HG03521 (cell line): ENCODE data around the gene PRDM16.

Experiments used
- ATAC-seq: cut with Tn5 transposase; IDR thresholded peaks from one replicate; pipeline ENCODE4 v1.9.1; 2021; ENCODE audit warnings: mild to moderate bottlenecking, moderate library complexity; ENCODE audit not compliant: unreplicated experiment

Gene PRDM16

DNA sequence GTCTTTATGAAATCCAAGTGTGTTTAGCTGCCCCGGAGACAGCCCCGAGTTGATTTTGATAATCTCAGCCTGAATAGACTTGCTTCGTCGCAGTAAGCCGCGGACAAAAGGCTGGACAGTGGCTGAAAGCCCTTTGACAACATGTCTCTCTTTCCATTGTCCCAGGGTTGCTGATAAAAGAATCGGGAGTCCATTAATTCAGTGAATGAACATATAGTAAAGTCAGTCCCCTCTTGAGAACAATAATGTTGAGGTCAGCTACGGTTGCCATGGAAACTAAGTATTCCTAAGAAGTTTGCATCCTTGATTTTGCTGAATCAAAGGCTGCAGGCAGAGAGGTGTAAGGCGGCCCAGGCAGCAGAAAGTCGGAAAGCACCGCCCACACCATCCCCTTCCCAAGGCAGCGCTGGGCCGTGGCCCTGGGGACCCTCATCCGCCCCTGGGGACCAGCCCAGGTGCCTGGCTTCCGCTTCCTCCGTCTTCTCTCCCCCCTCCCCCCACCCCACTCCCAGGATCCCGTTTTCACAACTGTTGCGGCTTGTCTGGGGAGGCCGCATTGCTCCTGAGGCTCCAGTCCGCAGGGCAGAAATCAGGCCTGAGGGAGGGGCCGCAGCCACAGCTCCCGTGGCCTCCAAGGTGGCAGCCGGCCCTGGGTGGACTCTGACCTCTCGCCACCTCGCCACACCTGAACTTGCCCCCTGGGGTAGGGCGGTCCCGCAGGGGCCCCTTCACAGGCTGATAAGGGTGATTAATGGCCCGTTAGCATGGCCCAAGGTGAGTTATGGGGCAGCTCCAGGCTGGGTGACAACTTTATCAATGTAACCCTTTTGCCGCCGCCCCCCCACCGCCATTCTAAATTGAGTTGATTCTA, 180.9 kb downstream of the PRDM16 start:
- ATAC-seq = no peak

GRCh38 chr1:3250624-3251023, 181.6 kb downstream of the PRDM16 start:
- ATAC-seq = no peak

DNA sequence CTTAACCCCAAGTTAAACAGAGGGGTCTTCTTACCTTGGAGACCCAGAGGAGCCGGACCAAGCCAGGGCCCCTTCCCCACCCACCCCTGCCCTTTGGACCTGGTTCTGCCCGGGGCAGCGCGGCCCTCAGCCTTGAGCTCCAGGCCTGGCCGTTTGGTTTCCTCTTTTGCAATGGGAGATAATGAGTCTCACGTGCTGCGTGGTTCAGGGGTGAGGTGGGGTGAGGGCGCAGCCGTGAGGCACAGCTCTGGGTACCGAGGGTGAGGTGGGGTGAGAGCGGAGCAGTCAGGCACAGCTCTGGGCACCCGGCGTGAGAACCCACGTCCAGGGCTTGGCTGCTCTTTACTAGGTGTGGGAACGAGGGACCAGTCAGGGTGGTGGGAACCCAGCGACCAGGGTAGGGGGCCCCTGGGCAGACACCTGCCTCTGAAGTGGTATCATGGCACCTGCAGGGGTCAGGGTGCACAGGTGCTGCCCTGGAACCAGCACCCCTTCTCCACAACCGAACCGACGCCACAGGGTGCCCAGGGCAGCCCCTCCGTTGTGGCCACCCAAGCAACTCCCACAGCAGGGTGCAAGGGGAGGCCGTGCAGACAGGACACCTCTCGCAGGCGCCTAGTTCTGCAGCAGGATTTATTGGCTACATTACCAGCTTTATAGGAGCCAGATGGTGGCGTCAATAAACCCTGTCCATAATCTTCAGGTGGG, 182.2 kb downstream of the PRDM16 start:
- ATAC-seq = no peak

- ATAC-seq = no peak
These were observed 182.9 kb downstream of the PRDM16 start for GRCh38 chr1:3251807-3252428.

DNA sequence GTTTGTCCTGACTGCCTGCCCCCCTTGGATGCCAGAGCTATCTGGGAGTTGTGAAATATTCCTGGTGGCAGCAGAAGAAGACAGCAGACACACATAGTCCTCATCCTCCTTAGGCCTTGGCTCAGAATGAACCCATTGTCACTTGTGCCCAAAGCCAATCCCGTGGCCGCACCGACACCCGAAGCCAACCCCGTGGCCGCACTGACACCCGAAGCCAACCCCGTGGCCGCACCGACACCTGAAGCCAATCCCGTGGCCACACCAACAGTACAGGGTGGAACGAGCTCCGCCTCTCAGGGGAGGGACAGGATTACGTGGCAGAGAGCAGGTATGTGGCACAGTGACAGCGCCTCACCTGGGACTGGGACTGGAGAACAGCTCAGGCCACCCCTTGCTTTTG, 186.7 kb downstream of the PRDM16 start:
- no peak for ATAC-seq

GRCh38 chr1:3257788-3258187, 188.8 kb downstream of the PRDM16 start:
- no peak for ATAC-seq

DNA sequence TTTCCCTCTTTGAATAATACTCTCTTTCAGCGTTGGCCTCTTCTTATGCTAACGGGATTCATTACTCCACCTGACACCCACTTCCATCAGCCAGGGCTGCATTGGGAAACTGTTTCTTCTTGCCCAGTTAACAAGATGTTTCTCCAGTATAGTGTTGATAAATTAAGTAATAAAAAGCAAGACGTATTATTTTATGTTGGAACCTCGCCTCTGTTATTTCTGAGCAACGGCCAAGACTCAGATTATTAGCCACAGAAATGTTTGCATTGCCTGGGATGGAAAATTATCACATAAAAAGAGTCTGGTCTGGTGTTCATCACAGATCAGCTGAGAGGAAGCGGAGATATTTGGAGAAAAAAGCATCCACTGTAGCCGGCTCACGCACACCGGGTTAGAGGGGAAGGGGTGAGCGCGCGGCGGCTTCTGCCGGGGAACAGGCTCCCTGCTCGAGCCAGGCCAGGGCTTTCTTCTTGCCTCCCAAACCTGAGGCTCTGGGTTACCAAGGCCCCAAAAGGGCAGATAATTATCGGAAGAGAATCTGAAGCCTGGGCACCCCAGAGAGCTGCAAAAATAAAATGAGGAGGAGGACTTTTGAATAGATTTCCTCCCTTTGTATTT, 189.5 kb downstream of the PRDM16 start:
- ATAC-seq = no peak

DNA sequence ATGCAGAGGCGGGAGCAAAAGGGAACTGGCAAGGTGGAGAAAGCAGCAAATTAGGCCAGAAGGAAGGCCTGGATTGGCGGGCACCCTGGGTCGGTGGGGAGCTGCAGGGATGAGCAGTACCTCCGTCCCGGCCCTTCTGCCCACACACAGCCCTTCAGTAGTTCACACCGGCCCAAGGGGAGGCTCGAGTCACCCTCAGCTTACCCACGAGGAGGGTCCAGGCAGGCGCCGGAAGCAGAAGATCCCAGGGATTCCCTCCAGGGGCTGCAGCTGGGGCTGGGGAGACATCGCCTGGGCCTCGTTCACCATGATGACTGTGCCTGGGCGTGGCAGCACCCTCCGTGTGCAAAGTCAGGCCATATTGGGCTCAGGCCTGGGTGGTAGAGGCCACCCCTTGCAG, 190.0 kb downstream of the PRDM16 start:
- ATAC-seq = no peak

DNA sequence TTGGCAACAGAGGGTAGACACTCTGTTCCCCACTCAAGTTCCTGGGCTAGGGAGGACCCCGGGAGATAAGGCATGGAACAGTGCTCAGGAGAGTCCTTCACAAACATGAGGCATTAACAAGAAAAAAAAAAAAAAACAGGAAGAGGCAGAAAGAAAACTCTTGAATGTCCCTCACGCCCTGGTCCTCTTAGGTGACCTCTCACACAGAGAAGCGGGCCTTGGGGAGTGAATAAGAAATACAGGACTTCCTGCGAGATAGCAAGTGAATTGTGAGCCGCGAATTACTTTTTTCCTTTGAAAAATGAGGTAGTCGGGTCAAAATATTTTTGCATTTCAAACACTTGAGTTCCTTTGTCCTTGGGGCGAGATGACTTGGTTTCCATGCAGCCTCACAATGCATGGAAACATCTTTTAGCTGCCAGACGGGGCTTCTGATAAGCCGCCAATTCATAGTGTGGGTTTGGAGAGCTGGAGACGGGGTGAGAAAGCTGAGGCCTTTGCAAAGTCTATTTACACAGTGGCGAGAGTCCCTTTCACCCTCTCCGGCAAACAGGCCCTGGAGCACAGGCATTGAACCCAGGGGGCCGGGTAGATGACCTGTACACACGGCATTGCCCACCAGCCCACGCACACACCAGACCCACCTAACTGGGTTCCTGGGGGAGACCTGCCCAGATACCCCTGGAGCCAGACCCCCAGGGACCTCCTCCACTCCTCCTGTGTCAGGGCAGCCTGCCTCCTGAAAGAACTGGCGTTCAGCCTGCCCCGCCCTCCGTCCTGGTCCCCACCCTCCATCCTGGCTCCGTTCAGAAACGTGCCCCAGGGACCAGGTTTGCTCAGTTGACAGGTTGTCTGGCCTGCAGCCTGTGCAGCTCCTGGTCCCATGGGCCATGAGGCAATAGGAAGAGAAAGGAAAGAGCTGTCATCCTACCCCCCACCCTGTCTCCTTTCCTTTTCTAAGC, 192.3 kb downstream of the PRDM16 start:
- ATAC-seq = no peak

GRCh38 chr1:3261969-3262579, 193.1 kb downstream of the PRDM16 start:
- no peak for ATAC-seq

DNA sequence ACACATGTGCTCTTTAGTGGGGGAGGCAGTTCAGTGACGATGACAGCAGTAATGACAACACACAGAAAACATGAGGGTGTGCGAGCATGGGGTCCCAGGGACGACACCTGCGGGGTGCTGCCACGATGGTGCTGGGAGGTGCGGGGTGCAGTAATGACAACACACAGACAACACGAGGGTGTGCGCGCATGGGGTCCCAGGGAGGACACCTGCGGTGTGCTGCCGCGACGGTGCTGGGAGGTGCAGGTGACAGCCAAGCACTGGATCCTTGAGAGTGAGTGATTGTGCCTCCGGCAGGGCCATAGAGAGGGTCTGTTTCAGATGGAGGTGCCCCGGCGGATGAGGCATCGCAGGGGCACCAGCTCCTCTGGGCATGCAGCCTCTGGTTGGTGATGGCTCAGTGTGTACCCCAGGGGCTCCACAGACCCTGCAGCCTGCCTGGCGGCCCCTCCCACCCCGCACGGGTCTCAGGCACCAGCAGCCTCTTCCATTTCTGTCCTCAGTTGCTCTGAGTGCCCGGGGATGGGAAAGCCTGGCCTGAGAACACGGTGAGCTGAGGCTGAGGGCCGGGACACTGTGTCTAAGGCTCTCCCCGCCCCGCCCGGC, 193.8 kb downstream of the PRDM16 start:
- no peak for ATAC-seq

DNA sequence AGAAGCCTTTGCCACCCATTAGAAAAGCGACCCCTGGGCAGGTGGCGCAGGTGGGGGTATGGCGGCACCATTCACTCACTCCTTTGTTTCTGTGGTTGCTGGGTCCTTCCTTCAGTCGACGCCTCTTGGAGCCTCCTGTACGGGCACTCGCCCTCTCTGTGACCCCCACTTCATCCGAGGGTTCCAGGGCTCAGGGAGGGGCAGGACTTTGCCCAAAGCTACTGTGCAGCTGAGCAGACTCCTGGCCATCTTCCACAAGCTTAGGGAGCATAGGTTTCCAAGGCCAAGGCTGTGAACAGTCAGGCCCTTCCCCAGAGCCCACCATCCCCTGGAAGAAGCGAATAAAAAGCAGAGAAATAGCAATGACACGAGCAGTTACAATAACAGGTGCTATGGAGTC, 194.8 kb downstream of the PRDM16 start:
- ATAC-seq = no peak

DNA sequence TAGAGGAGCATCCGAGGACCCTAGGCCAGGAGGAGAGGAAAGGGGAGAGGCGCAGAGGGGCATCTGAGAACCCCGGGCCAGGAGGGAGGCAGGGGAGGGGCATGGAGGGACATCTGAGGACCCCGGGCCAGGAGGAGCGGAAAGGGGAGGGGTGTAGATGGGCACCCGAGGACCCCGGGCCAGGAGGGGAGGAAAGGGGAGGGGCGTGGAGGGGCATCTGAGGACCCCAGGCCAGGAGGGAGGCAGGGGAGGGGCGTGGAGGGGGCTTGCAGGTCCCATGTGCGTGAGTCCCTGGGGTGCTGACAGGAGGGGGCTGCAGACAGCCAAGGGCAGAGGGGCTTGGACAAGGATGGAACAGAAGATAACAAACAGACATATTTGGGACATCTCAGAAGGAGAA, 195.5 kb downstream of the PRDM16 start:
- no peak for ATAC-seq

GRCh38 chr1:3265835-3266805, 197.1 kb downstream of the PRDM16 start:
- ATAC-seq = no peak

DNA sequence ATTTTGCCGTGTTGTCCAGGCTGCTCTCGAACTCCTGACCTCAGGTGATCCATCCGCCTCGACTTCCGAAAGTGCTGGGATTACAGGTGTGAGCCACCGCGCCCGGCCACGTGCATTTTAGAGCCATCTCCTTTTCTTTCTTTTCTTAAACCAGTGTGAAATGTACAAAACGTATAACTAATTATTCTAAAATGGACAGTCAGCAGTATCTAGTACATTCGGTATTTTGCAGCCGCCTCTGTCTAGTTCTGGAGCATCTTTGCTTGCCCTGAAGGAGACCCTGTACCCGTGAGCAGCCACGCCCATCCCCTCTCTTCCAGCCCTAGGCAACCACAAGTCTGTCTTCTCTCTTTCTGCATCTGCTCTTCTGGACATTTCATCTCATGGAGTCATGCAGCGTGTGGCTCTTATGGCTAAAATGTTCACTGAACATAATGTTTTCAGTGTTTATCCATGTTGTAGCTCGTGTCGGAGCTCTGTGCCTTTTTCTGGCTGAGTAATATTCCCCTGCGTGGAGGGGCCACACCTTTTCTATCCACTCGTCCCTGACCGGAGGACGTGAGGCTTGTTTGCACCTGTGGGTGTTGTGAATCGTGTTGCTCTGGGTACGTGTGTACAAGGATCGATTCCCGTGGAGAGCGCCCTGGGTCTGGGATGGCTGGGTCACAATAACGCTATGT, 198.0 kb downstream of the PRDM16 start:
- ATAC-seq = no peak

- ATAC-seq = no peak
These were observed 198.7 kb downstream of the PRDM16 start for GRCh38 chr1:3267550-3268270.

- no peak for ATAC-seq
These were observed 199.3 kb downstream of the PRDM16 start for GRCh38 chr1:3268281-3268680.
